ENCODE measurements around the gene BACE2.

BACE2 gene

DNA sequence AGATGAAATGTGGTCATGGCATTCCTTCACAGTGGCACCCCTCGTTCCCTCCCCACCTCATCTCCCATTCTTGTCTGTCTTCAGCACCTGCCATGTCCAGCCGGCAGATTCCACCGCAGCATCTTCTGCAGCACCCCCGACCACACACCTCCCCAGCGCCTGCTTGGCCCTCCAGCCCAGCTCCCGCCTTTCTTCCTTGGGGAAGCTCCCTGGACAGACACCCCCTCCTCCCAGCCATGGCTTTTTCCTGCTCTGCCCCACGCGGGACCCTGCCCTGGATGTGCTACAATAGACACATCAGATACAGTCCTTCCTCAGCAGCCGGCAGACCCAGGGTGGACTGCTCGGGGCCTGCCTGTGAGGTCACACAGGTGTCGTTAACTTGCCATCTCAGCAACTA, 81.5 kb downstream of the BACE2 start:
- H3K27me3 ChIP-seq (ENCODE audit: insufficient read depth, low read length, poor library complexity): peaks cover 3% of the 10 kb centered on the region
- no peak overlapping the region for H2AFZ ChIP-seq (ENCODE audit: low read depth, low read length)
- H3K9ac ChIP-seq (ENCODE audit: low read depth, low read length): no peak overlapping the region
- no peak overlapping the region for H3K27ac ChIP-seq (ENCODE audit: low read length)
- H3K4me1 ChIP-seq (ENCODE audit: insufficient read depth, low read length): no peaks in the 10 kb centered on the region
- H3K4me3 ChIP-seq (ENCODE audit: low read depth in 1 of 2, low read length in 2 of 2): no peak overlapping the region
- no peak for DNase-seq
- no peak overlapping the region for H3K4me2 ChIP-seq (ENCODE audit: insufficient read depth, low read length)
- no peaks in the 10 kb centered on the region for H3K36me3 ChIP-seq (ENCODE audit: insufficient read depth, low read length)
- no peaks in the 10 kb centered on the region for H3K9me3 ChIP-seq (ENCODE audit: insufficient read depth, low read length, severe bottlenecking)
- no peak for TF ChIP-seq EZH2 (IDR thresholded peaks at IDR 0.05; ENCODE audit: borderline replicate concordance, low read depth, low read length, severe bottlenecking)
- TF ChIP-seq, protein P1, sequence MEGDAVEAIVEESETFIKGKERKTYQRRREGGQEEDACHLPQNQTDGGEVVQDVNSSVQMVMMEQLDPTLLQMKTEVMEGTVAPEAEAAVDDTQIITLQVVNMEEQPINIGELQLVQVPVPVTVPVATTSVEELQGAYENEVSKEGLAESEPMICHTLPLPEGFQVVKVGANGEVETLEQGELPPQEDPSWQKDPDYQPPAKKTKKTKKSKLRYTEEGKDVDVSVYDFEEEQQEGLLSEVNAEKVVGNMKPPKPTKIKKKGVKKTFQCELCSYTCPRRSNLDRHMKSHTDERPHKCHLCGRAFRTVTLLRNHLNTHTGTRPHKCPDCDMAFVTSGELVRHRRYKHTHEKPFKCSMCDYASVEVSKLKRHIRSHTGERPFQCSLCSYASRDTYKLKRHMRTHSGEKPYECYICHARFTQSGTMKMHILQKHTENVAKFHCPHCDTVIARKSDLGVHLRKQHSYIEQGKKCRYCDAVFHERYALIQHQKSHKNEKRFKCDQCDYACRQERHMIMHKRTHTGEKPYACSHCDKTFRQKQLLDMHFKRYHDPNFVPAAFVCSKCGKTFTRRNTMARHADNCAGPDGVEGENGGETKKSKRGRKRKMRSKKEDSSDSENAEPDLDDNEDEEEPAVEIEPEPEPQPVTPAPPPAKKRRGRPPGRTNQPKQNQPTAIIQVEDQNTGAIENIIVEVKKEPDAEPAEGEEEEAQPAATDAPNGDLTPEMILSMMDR (IDR thresholded peaks at IDR 0.05; ENCODE audit: borderline replicate concordance, extremely low read depth, low read length, poor library complexity, severe bottlenecking): no peak
- no peak for ATAC-seq (ENCODE audit: insufficient read depth, low read depth)
- H4K20me1 ChIP-seq (ENCODE audit: insufficient read depth, low read length): no peaks in the 10 kb centered on the region
- no peaks in the 10 kb centered on the region for H3K79me2 ChIP-seq (ENCODE audit: insufficient read depth, low read length)

DNA sequence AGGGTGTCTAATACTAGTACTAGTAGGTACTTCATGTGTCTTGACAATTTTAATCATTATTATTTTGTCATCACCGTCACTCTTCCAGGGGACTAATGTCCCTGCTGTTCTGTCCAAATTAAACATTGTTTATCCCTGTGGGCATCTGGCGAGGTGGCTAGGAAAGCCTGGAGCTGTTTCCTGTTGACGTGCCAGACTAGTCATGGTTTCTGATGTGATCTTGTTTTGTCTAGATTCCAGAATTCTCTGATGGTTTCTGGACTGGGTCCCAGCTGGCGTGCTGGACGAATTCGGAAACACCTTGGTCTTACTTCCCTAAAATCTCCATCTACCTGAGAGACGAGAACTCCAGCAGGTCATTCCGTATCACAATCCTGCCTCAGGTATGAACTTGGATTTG, 82.6 kb downstream of the BACE2 start:
- Histone ChIP-seq H3K4me1 (ENCODE audit: insufficient read depth, low read length) (no peaks in the 10 kb centered on the region), H2AFZ (ENCODE audit: low read depth, low read length) (no peak overlapping the region), H3K9me3 (ENCODE audit: insufficient read depth, low read length, severe bottlenecking) (no peaks in the 10 kb centered on the region), H4K20me1 (ENCODE audit: insufficient read depth, low read length) (no peaks in the 10 kb centered on the region), H3K9ac (ENCODE audit: low read depth, low read length) (no peak overlapping the region), H3K4me3 (ENCODE audit: low read depth in 1 of 2, low read length in 2 of 2) (no peak overlapping the region), H3K27me3 (ENCODE audit: insufficient read depth, low read length, poor library complexity) (peaks cover 3% of the 10 kb centered on the region), H3K79me2 (ENCODE audit: insufficient read depth, low read length) (no peaks in the 10 kb centered on the region), H3K36me3 (ENCODE audit: insufficient read depth, low read length) (no peaks in the 10 kb centered on the region), H3K27ac (ENCODE audit: low read length) (no peak overlapping the region), H3K4me2 (ENCODE audit: insufficient read depth, low read length) (no peak overlapping the region)
- TF ChIP-seq EZH2 (IDR thresholded peaks at IDR 0.05; ENCODE audit: borderline replicate concordance, low read depth, low read length, severe bottlenecking): no peak
- TF ChIP-seq, protein P1 (IDR thresholded peaks at IDR 0.05; ENCODE audit: borderline replicate concordance, extremely low read depth, low read length, poor library complexity, severe bottlenecking): no peak
- no peak for ATAC-seq (ENCODE audit: insufficient read depth, low read depth)
- DNase-seq: no peak

DNA sequence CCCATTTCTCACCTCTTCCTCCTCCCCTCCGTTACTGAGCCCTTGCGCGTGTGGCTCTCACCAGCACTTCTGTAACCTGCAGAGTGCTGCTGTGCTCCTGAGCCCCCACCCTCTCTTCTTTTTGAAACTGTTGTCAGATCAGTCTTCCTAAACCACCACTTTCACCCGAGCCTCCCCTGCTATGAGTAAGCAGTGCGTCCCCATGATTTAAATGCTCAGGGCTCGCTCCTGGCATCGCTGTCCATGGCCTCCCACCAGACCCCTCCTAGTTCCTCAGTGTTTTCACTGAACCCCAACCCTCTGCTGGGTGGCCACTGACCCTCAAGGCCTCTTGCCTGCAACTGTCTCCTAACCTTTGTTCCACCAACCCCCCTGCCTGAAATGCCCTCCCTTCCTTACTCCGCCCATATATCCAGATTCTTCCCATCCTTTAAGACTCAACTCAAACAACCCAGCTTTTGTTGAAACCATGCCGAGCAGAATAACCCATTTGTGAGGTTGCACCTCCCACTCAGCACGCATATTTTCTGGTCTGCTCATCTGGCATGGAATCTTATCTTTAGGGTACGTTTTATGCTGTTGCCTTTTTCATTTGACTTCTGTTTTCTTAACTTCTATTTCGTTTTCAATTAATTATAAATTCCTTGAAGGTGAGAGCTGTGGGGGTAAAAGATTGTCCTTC, 84.1 kb downstream of the BACE2 start:
- H3K4me3 ChIP-seq (ENCODE audit: low read depth in 1 of 2, low read length in 2 of 2): no peak overlapping the region
- H4K20me1 ChIP-seq (ENCODE audit: insufficient read depth, low read length): no peaks in the 10 kb centered on the region
- no peak overlapping the region for H3K9ac ChIP-seq (ENCODE audit: low read depth, low read length)
- H3K79me2 ChIP-seq (ENCODE audit: insufficient read depth, low read length): no peaks in the 10 kb centered on the region
- no peak for DNase-seq
- no peaks in the 10 kb centered on the region for H3K36me3 ChIP-seq (ENCODE audit: insufficient read depth, low read length)
- H3K4me2 ChIP-seq (ENCODE audit: insufficient read depth, low read length): no peak overlapping the region
- no peak overlapping the region for H3K27ac ChIP-seq (ENCODE audit: low read length)
- no peaks in the 10 kb centered on the region for H3K9me3 ChIP-seq (ENCODE audit: insufficient read depth, low read length, severe bottlenecking)
- peaks cover 3% of the 10 kb centered on the region for H3K27me3 ChIP-seq (ENCODE audit: insufficient read depth, low read length, poor library complexity)
- ATAC-seq (ENCODE audit: insufficient read depth, low read depth): no peak
- TF ChIP-seq, protein P1 (IDR thresholded peaks at IDR 0.05; ENCODE audit: borderline replicate concordance, extremely low read depth, low read length, poor library complexity, severe bottlenecking): no peak
- no peak for TF ChIP-seq EZH2 (IDR thresholded peaks at IDR 0.05; ENCODE audit: borderline replicate concordance, low read depth, low read length, severe bottlenecking)
- no peaks in the 10 kb centered on the region for H3K4me1 ChIP-seq (ENCODE audit: insufficient read depth, low read length)
- H2AFZ ChIP-seq (ENCODE audit: low read depth, low read length): no peak overlapping the region
